Activated CD8-positive, alpha-beta T cell treated with anti-CD3 and anti-CD28 coated beads, Interleukin-2, amount 10 ng/mL, durations not matched to agents 7 days and 5 days (primary cell): Measurements from ENCODE around the gene FBLN5. TPM values are rescaled to one million over a fixed set of nuclear protein-coding genes. Genes with fewer than 3 reads are reported as not detected.
A peak's percentile ranks its signal among the peaks of the same experiment; 100 is the strongest.

Source experiments
- ATAC-seq: fragments of 150-1000 bp; cut with Tn5 transposase; one replicate; pipeline ENCODE4 v1.10.0; 2021; ENCODE audit warnings: moderate library complexity
- CTCF ChIA-PET: fragments of 350-600 bp; sonication (Branson Sonifier 250); formaldehyde crosslinking; loops from one replicate; lab custom pipeline; 2021; ENCODE audit warnings: antibody characterized with exemption; lab: Charles Lee
- POLR2A ChIA-PET: fragments of 350-600 bp; sonication (Branson Sonifier 250); formaldehyde crosslinking; loops from one replicate; lab custom pipeline; 2021; ENCODE audit warnings: antibody characterized with exemption; lab: Charles Lee
- DNase-seq: peaks from one replicate; pipeline ENCODE4 v3.0.0-alpha.2; 2020
- H3K27ac Mint-ChIP-seq: one replicate; pipeline ENCODE4 v1.8.0; 2021; ENCODE audit warnings: mild to moderate bottlenecking, mixed read lengths
- H3K27me3 Mint-ChIP-seq: one replicate; pipeline ENCODE4 v1.8.0; 2021; ENCODE audit warnings: low read depth, mixed read lengths
- H3K36me3 Mint-ChIP-seq: one replicate; pipeline ENCODE4 v1.8.0; 2021; ENCODE audit warnings: low read depth, mixed read lengths
- H3K4me1 Mint-ChIP-seq: one replicate; pipeline ENCODE4 v1.8.0; 2021; ENCODE audit warnings: low read depth, mixed read lengths
- H3K4me3 Mint-ChIP-seq: one replicate; pipeline ENCODE4 v1.8.0; 2021; ENCODE audit warnings: mild to moderate bottlenecking, mixed read lengths
- H3K9me3 Mint-ChIP-seq: one replicate; pipeline ENCODE4 v1.8.0; 2022; ENCODE audit warnings: mixed read lengths; ENCODE audit not compliant: insufficient read depth
- total RNA-seq, 2 experiments: library from RNA; stranded (reverse); gene quantifications; one replicate each; pipeline ENCODE4 v1.2.3, GENCODE V29; 2021

The FBLN5 gene
- total RNA-seq, 2 experiments from 2014 or later: 1.6 to 2.6 TPM

- no peak overlapping the region for H3K4me3 Mint-ChIP-seq
- no peaks in the 10 kb centered on the region for H3K27me3 Mint-ChIP-seq
- POLR2A ChIA-PET: no interaction called here
- H3K4me1 Mint-ChIP-seq: no peaks in the 10 kb centered on the region
- DNase-seq (no peak), ATAC-seq (no peak)
- no peaks in the 10 kb centered on the region for H3K36me3 Mint-ChIP-seq
- CTCF ChIA-PET: no interaction called here
- H3K27ac Mint-ChIP-seq: no peak overlapping the region
- no peaks in the 10 kb centered on the region for H3K9me3 Mint-ChIP-seq
These were observed 21.8 kb downstream of the FBLN5 start for GRCh38 chr14:91925727-91926121.

- H3K27me3 Mint-ChIP-seq: no peaks in the 10 kb centered on the region
- H3K4me3 Mint-ChIP-seq: no peak overlapping the region
- no peak overlapping the region for H3K27ac Mint-ChIP-seq
- ATAC-seq (no peak), DNase-seq (no peak)
- no peaks in the 10 kb centered on the region for H3K36me3 Mint-ChIP-seq
- H3K4me1 Mint-ChIP-seq: no peaks in the 10 kb centered on the region
- ChIA-PET POLR2A (no interaction called here), CTCF (interaction anchor here (2.8 kb wide), 1 partner anchor 14 kb away, joined by 10 read pairs; no protein-coding TSS in a partner anchor)
- no peaks in the 10 kb centered on the region for H3K9me3 Mint-ChIP-seq
These were observed 22.3 kb downstream of the FBLN5 start for GRCh38 chr14:91925001-91925726.

DNA sequence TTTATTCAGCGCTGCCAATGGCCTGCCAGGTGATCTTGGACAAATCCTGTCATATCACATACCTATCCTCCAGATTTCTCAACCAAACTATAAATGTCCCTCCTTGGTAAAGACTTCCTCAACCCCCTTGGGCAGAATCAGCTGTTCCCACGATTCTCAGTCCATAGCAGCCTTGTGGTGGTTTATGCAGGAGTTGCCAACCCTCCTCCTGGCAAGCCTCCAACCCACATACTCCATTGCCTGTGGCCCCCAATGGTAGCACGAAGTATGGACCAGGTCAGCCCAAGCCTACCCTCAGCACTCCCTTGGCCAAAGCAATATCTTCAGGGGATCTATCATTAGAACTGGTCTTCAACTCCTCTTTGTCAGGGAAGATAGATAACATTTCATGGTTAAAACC, 27.0 kb downstream of the FBLN5 start:
- DNase-seq: no peak
- no peak for ATAC-seq
- H3K36me3 Mint-ChIP-seq: peaks cover 1% of the 10 kb centered on the region
- H3K4me1 Mint-ChIP-seq: no peaks in the 10 kb centered on the region
- POLR2A ChIA-PET: no interaction called here
- H3K27me3 Mint-ChIP-seq: peaks cover 4% of the 10 kb centered on the region
- no peak overlapping the region for H3K27ac Mint-ChIP-seq
- H3K4me3 Mint-ChIP-seq: no peak overlapping the region
- H3K9me3 Mint-ChIP-seq: no peaks in the 10 kb centered on the region
- CTCF ChIA-PET: no interaction called here

DNA sequence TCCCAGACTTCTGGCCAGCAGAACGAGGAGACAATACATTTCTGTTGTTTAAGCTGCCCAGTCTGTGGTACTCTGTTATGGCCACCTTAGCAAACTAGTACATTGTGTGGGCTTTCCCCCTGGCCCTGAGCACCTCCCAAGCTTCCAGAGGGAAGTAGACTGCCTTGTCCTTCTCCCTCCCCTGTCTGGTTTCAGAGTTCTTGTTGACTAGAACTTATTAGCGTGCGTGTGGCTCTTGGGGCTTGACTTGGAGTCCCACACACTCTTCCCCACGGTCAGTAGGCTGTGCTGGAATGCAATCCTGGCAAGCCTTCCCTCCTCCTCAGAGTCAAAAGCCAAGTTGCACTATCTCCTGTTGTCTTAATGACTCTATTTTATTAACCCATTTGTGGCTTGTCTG, 27.7 kb downstream of the FBLN5 start:
- H3K27me3 Mint-ChIP-seq: peaks cover 4% of the 10 kb centered on the region
- ATAC-seq (no peak), DNase-seq (no peak)
- peaks cover 1% of the 10 kb centered on the region for H3K36me3 Mint-ChIP-seq
- ChIA-PET POLR2A (no interaction called here), CTCF (no interaction called here)
- no peak overlapping the region for H3K27ac Mint-ChIP-seq
- no peaks in the 10 kb centered on the region for H3K9me3 Mint-ChIP-seq
- H3K4me3 Mint-ChIP-seq: no peak overlapping the region
- H3K4me1 Mint-ChIP-seq: no peaks in the 10 kb centered on the region

DNA sequence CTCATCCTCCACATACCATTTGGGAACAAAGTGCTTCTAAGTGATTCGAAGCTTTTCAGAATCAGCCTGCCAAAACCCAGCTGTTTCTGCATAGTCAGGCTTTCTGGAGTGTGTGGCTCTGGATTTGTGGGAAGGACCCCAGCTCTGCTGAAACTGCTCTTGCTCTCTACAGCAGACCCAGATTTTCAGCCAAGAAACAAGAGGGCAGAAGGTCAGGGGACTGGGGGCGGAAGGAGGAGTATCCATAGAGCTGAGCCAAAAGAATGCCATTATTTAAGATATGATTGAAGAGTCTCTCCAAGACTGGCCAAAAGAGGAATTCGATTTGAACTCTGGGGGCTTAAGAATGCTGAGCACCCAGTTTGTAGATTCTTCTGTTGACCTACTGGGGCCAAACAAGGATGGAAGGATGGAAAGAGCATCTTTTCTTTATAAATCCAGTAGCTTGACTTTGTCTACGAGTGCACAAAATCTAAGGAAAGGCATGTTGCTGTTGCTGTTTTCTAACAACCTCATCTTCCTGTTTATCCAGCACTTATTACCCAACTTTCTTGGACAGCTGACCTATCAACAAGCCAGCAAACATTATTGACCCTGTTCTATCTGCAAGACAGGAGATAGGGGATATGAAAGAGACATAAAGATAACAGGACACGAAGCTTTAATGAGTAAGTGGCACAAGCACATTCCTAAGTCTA, 29.2 kb downstream of the FBLN5 start:
- Mint-ChIP-seq H3K4me3 (no peak overlapping the region), H3K27me3 (peaks cover 4% of the 10 kb centered on the region), H3K27ac (no peak overlapping the region), H3K36me3 (peaks cover 1% of the 10 kb centered on the region), H3K4me1 (no peaks in the 10 kb centered on the region), H3K9me3 (no peaks in the 10 kb centered on the region)
- CTCF ChIA-PET: interaction anchor here (1.2 to 1.6 kb wide), 2 partner anchors 78 to 213 kb away, joined by 3 to 4 read pairs; no protein-coding TSS in a partner anchor
- ATAC-seq (no peak), DNase-seq (no peak)
- POLR2A ChIA-PET: interaction anchor here (0.5 kb wide), 1 partner anchor 145 kb away, joined by 3 read pairs; no protein-coding TSS in a partner anchor

DNA sequence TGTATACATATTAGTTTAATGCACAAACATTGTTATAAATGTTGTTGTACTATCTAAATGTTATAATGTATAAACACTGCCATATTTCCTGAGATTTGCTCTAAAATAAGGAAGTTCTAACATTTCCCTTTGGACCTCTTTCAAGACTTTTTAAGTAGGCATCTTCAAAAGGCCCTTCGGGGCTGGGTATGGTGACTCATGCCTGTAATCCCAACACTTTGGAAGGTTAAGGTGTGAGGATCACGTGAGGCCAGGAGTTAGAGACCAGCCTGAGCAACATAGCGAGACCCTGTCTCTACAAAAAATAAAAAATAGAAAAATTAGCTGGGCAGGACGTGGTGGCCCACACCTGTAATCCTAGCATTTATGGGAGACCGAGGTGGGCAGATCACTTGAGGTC, 35.5 kb downstream of the FBLN5 start:
- DNase-seq (no peak), ATAC-seq (no peak)
- Mint-ChIP-seq H3K4me1 (peaks cover 22% of the 10 kb centered on the region), H3K4me3 (no peak overlapping the region), H3K27me3 (peaks cover 3% of the 10 kb centered on the region), H3K36me3 (peaks cover 1% of the 10 kb centered on the region), H3K9me3 (no peaks in the 10 kb centered on the region), H3K27ac (no peak overlapping the region)
- CTCF ChIA-PET: interaction anchor here (0.9 to 2.8 kb wide), 23 partner anchors 10 to 263 kb away, joined by 3 to 35 read pairs (median 5); partner anchors contain the start of gene TC2N
- POLR2A ChIA-PET: interaction anchor here (0.7 to 1.4 kb wide), 3 partner anchors 16 to 589 kb away, joined by 3 read pairs; no protein-coding TSS in a partner anchor

DNA sequence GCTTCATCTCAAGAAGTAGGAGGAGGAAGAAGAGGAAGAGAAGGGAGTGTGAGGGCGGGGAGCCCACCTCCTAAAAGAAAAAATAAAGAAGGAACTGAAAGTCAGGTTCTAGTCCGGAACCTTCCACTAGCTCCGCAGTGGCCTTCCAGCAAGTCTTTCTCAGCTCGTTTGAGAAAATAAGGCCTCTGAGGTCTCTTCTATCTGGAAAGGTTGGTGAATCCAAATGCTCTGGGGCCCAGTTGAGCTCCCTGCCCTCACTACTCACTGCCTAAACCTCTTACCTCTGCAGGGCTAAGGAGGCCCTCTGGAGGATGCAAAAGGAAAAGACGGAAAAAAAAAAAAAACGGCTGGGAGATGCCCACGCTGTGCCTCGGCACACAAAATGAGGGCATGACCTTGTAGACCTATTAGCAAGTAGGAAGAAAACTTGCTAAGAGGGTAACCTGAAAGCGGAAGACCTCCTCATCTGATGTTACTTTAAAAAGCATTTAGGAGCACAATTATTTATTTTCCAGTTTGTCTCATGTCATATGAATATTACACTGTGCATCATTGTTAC, 35.9 kb downstream of the FBLN5 start:
- DNase-seq (peak; percentile 62), ATAC-seq (peak; percentile 76)
- Mint-ChIP-seq H3K4me1 (peaks cover 22% of the 10 kb centered on the region), H3K4me3 (no peak overlapping the region), H3K27me3 (peaks cover 3% of the 10 kb centered on the region), H3K36me3 (peaks cover 1% of the 10 kb centered on the region), H3K9me3 (no peaks in the 10 kb centered on the region), H3K27ac (peak overlapping the region; percentile 27)
- ChIA-PET POLR2A (interaction anchor here (1.1 to 1.4 kb wide), 2 partner anchors 45 to 588 kb away, joined by 3 read pairs; no protein-coding TSS in a partner anchor), CTCF (interaction anchor here (0.6 to 2.8 kb wide), 37 partner anchors 10 to 281 kb away, joined by 3 to 35 read pairs (median 5); partner anchors contain the start of genes ATXN3 and TC2N)

DNA sequence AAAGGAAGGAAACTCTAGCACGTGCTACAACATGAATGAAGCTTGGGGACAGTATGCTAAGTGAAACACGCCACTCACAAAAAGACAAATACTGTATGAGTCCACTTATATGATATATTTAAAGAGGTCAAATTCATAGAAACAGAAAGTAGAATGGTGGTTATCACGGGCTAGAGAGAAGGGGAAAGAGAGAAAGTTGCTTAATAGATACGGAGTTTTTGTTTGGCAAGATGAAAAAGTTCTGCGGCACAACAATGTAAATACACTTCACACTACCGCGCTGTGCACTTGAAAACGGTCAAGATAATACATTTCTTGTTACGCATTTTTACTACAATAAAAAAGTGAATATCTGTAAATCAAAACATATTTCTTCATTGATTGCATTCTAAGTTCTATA, 37.3 kb downstream of the FBLN5 start:
- H3K27me3 Mint-ChIP-seq: peaks cover 3% of the 10 kb centered on the region
- ATAC-seq (no peak), DNase-seq (no peak)
- CTCF ChIA-PET: interaction anchor here (1.4 to 2.6 kb wide), 4 partner anchors 11 to 260 kb away, joined by 5 to 24 read pairs (median 8); partner anchors contain the start of gene TC2N
- no peak overlapping the region for H3K27ac Mint-ChIP-seq
- no peaks in the 10 kb centered on the region for H3K36me3 Mint-ChIP-seq
- H3K4me3 Mint-ChIP-seq: no peak overlapping the region
- H3K4me1 Mint-ChIP-seq: peaks cover 22% of the 10 kb centered on the region
- H3K9me3 Mint-ChIP-seq: no peaks in the 10 kb centered on the region
- POLR2A ChIA-PET: interaction anchor here (1.4 kb wide), 1 partner anchor 13 kb away, joined by 3 read pairs; no protein-coding TSS in a partner anchor

DNA sequence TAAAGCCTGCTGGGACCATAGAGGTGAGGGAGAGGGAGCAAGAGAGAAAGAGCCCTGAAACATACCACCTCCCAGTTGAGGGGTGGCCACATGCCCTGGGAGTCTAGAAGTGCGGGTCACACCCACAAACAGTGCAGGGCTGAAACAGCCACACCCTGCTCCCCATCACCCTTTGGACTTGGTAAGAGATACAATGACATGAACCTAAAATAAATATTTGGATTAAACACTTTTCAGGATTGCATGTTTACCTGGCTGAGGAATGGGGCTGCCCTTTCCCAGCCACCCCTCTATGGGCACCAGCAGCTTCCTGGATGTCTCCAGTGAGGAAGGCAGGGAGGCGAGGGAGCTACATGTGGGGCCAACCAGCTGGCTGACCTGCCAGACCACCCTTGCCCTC, 41.1 kb downstream of the FBLN5 start:
- CTCF ChIA-PET: no interaction called here
- POLR2A ChIA-PET: no interaction called here
- DNase-seq: no peak
- H3K27me3 Mint-ChIP-seq: peaks cover 3% of the 10 kb centered on the region
- no peaks in the 10 kb centered on the region for H3K36me3 Mint-ChIP-seq
- ATAC-seq: no peak
- H3K27ac Mint-ChIP-seq: no peak overlapping the region
- no peaks in the 10 kb centered on the region for H3K9me3 Mint-ChIP-seq
- H3K4me3 Mint-ChIP-seq: no peak overlapping the region
- peaks cover 20% of the 10 kb centered on the region for H3K4me1 Mint-ChIP-seq

DNA sequence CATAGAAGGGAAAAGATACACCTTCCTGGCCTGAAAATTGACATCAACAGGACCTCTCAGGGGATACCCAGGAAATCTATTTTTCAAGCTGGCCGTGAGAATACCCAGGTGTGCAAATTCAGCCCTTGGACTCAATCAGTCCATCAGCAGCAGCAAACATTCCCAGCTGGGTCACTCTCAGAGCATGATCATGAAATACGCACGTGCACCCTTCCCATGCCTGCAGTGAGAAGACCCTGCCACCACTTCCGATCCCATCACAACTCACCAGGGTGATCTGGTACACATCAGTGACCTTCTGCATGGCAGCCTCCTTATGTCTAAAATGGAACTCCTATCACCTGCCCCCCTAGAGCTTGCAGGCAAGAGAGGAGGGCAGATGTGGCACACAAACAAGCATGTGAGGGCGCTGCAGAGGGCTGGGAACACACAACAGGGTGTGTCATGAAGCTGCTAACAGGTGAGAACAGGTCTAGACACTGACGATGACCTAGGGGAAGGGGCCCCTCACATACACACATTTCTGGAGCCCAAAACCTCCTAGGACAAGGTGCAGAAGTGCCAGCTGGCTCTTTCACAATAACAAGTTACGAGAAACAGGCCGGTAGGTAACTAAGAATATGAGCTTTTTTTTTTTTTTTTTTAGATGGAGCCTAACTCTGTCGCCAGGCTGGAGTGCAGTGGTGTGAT, 42.4 kb downstream of the FBLN5 start:
- POLR2A ChIA-PET: interaction anchor here (0.6 to 1.2 kb wide), 2 partner anchors 8 to 547 kb away, joined by 3 read pairs; no protein-coding TSS in a partner anchor
- Mint-ChIP-seq H3K9me3 (no peaks in the 10 kb centered on the region), H3K4me1 (peaks cover 10% of the 10 kb centered on the region)

DNA sequence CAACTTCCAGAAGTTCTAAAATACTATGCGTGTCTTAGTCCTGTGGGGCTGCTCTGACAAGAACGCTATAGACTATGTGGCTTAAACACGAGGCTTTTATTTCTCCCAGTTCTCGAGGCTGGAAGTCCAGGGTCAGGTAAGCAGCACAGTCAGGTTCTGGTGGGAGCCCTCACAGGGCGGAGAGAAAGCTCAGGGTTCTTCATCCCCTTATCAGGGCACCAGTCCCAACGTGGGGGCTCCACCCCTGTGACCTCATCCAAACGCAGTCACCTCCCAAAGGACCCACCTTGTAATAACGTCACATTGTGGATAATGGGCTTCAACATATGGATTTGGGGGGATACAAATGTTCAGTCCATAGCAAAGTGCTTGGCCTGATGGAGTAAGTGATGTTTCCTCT, 43.0 kb downstream of the FBLN5 start:
- ATAC-seq: no peak
- no peak for DNase-seq
- Mint-ChIP-seq H3K27me3 (peaks cover 8% of the 10 kb centered on the region), H3K4me3 (no peak overlapping the region), H3K36me3 (no peaks in the 10 kb centered on the region), H3K4me1 (peaks cover 8% of the 10 kb centered on the region), H3K9me3 (no peaks in the 10 kb centered on the region), H3K27ac (no peak overlapping the region)
- ChIA-PET CTCF (interaction anchor here (1.2 kb wide), 1 partner anchor 8 kb away, joined by 3 read pairs; no protein-coding TSS in a partner anchor), POLR2A (no interaction called here)

More for the DNA sequence above, 42.4 kb downstream of the FBLN5 start:
- H3K36me3 Mint-ChIP-seq: no peaks in the 10 kb centered on the region
- CTCF ChIA-PET: interaction anchor here (1.2 kb wide), 1 partner anchor 8 kb away, joined by 3 read pairs; no protein-coding TSS in a partner anchor
- ATAC-seq (no peak), DNase-seq (no peak)
- no peak overlapping the region for H3K27ac Mint-ChIP-seq
- H3K27me3 Mint-ChIP-seq: peaks cover 8% of the 10 kb centered on the region
- H3K4me3 Mint-ChIP-seq: no peak overlapping the region
